Activated CD4-positive, alpha-beta memory T cell treated with anti-CD3 and anti-CD28 coated beads, Interleukin-2, amount 10 ng/mL, durations not matched to agents 7 days and 5 days (primary cell): ENCODE results near the gene ERG. TPM values are rescaled to one million over a fixed set of nuclear protein-coding genes. Genes with fewer than 3 reads are reported as not detected.

Experiments used
- CTCF ChIA-PET: fragments of 350-600 bp; sonication (Branson Sonifier 250); formaldehyde crosslinking; loops from one replicate; lab custom pipeline; 2021; ENCODE audit warnings: antibody characterized with exemption, inconsistent platforms; lab: Charles Lee
- POLR2A ChIA-PET: fragments of 350-600 bp; sonication (Branson Sonifier 250); formaldehyde crosslinking; loops from one replicate; lab custom pipeline; 2021; ENCODE audit warnings: antibody characterized with exemption; lab: Charles Lee
- DNase-seq: peaks from one replicate; pipeline ENCODE4 v3.0.0-alpha.2; 2020
- H3K27ac Mint-ChIP-seq: one replicate; pipeline ENCODE4 v1.8.0; 2021; ENCODE audit warnings: mild to moderate bottlenecking, mixed read lengths
- H3K27me3 Mint-ChIP-seq: one replicate; pipeline ENCODE4 v1.8.0; 2021; ENCODE audit warnings: mixed read lengths
- H3K36me3 Mint-ChIP-seq: one replicate; pipeline ENCODE4 v1.8.0; 2021; ENCODE audit warnings: low read depth, mixed read lengths
- H3K4me1 Mint-ChIP-seq: one replicate; pipeline ENCODE4 v1.8.0; 2021; ENCODE audit warnings: mixed read lengths
- H3K4me3 Mint-ChIP-seq: one replicate; pipeline ENCODE4 v1.8.0; 2021; ENCODE audit warnings: mild to moderate bottlenecking, mixed read lengths
- H3K9me3 Mint-ChIP-seq: one replicate; pipeline ENCODE4 v1.8.0; 2021; ENCODE audit warnings: mixed read lengths
- total RNA-seq, 2 experiments: library from RNA; stranded (reverse); gene quantifications; one replicate each; pipeline ENCODE4 v1.2.3, GENCODE V29; 2021

The ERG gene
- total RNA-seq, 2 experiments from 2014 or later: not detected

GRCh38 chr21:38494251-38494642 is 4.0 kb downstream of the ERG start:
- Mint-ChIP-seq H3K27ac (no peak overlapping the region), H3K9me3 (no peaks in the 10 kb centered on the region), H3K36me3 (no peaks in the 10 kb centered on the region), H3K4me3 (no peak overlapping the region), H3K4me1 (no peaks in the 10 kb centered on the region), H3K27me3 (peaks cover 50% of the 10 kb centered on the region)
- DNase-seq: no peak
- ChIA-PET POLR2A (no interaction called here), CTCF (no interaction called here)

GRCh38 chr21:38493549-38494250 is 4.6 kb downstream of the ERG start:
- DNase-seq: no peak
- H3K4me3 Mint-ChIP-seq: no peak overlapping the region
- no peak overlapping the region for H3K27ac Mint-ChIP-seq
- ChIA-PET POLR2A (no interaction called here), CTCF (no interaction called here)
- H3K36me3 Mint-ChIP-seq: no peaks in the 10 kb centered on the region
- H3K9me3 Mint-ChIP-seq: no peaks in the 10 kb centered on the region
- H3K27me3 Mint-ChIP-seq: peaks cover 49% of the 10 kb centered on the region
- H3K4me1 Mint-ChIP-seq: no peaks in the 10 kb centered on the region

- POLR2A ChIA-PET: no interaction called here
- Mint-ChIP-seq H3K4me3 (no peak overlapping the region), H3K27ac (no peak overlapping the region), H3K4me1 (no peaks in the 10 kb centered on the region), H3K36me3 (no peaks in the 10 kb centered on the region), H3K27me3 (peaks cover 35% of the 10 kb centered on the region), H3K9me3 (no peaks in the 10 kb centered on the region)
- CTCF ChIA-PET: no interaction called here
- DNase-seq: no peak
These were observed 6.3 kb downstream of the ERG start for GRCh38 chr21:38492007-38492406.

DNA sequence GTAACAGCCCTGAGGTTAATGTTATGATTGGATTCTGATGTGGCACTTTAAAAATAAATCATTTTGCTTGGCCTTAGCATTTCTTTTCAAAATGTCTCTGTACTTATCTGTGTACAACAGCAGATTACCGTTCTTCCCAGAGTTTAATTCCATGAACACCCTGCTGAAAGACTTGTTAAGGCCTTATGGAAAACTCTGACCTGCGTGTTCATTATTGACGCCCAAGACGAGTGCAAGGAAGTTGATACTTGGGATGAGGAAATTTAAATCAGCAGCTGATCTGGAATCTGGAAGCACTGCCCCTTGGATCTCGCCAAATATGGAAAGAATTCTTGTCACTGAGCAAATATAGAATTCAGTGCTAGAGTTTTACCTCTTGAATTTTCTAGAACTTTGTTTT is 6.7 kb downstream of the ERG start:
- no peak overlapping the region for H3K4me3 Mint-ChIP-seq
- H3K27me3 Mint-ChIP-seq: peaks cover 36% of the 10 kb centered on the region
- no peaks in the 10 kb centered on the region for H3K9me3 Mint-ChIP-seq
- no peak overlapping the region for H3K27ac Mint-ChIP-seq
- no peaks in the 10 kb centered on the region for H3K36me3 Mint-ChIP-seq
- H3K4me1 Mint-ChIP-seq: no peaks in the 10 kb centered on the region
- POLR2A ChIA-PET: no interaction called here
- CTCF ChIA-PET: no interaction called here
- DNase-seq: no peak

- peaks cover 33% of the 10 kb centered on the region for H3K27me3 Mint-ChIP-seq
- H3K9me3 Mint-ChIP-seq: no peaks in the 10 kb centered on the region
- POLR2A ChIA-PET: no interaction called here
- no peaks in the 10 kb centered on the region for H3K36me3 Mint-ChIP-seq
- H3K4me1 Mint-ChIP-seq: no peaks in the 10 kb centered on the region
- no peak overlapping the region for H3K27ac Mint-ChIP-seq
- no peak overlapping the region for H3K4me3 Mint-ChIP-seq
- DNase-seq: no peak
- CTCF ChIA-PET: interaction anchor here (0.6 kb wide), 1 partner anchor 313 kb away, joined by 3 read pairs; no protein-coding TSS in a partner anchor
These were observed 7.8 kb downstream of the ERG start for GRCh38 chr21:38490411-38491020.

DNA sequence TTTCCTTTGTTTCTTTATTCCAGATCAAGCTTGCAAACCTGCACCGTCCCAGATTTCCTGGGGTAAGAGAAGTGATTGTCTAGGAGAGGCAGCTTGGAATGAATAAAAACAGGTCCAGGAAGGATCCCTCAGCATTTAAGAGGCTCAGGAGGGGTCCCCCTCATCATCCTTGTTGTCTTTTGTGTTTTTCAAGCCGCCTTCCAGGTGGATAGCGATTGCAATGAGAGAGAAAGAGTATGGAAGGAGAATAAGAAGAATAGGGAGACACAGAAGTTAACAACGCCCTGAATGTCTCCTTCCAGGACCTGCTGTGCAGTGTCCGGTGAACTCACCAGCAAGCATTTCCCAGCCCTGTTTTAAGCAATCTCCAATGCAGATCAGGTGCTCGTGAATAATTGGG is 8.5 kb downstream of the ERG start:
- no peaks in the 10 kb centered on the region for H3K9me3 Mint-ChIP-seq
- no peak for DNase-seq
- H3K27me3 Mint-ChIP-seq: peaks cover 26% of the 10 kb centered on the region
- H3K36me3 Mint-ChIP-seq: no peaks in the 10 kb centered on the region
- H3K4me3 Mint-ChIP-seq: no peak overlapping the region
- H3K4me1 Mint-ChIP-seq: no peaks in the 10 kb centered on the region
- H3K27ac Mint-ChIP-seq: no peak overlapping the region
- POLR2A ChIA-PET: no interaction called here
- CTCF ChIA-PET: interaction anchor here (0.6 kb wide), 1 partner anchor 314 kb away, joined by 3 read pairs; no protein-coding TSS in a partner anchor

GRCh38 chr21:38489271-38489652 is 9.0 kb downstream of the ERG start:
- Mint-ChIP-seq H3K27me3 (peaks cover 24% of the 10 kb centered on the region), H3K27ac (no peak overlapping the region), H3K4me1 (no peaks in the 10 kb centered on the region), H3K9me3 (no peaks in the 10 kb centered on the region), H3K4me3 (no peak overlapping the region), H3K36me3 (no peaks in the 10 kb centered on the region)
- POLR2A ChIA-PET: no interaction called here
- no peak for DNase-seq
- CTCF ChIA-PET: no interaction called here

- no peaks in the 10 kb centered on the region for H3K9me3 Mint-ChIP-seq
- ChIA-PET POLR2A (no interaction called here), CTCF (no interaction called here)
- H3K36me3 Mint-ChIP-seq: no peaks in the 10 kb centered on the region
- no peak overlapping the region for H3K4me3 Mint-ChIP-seq
- H3K4me1 Mint-ChIP-seq: no peaks in the 10 kb centered on the region
- peaks cover 22% of the 10 kb centered on the region for H3K27me3 Mint-ChIP-seq
- no peak for DNase-seq
- no peak overlapping the region for H3K27ac Mint-ChIP-seq
These were observed 9.5 kb downstream of the ERG start for GRCh38 chr21:38488640-38489270.

DNA sequence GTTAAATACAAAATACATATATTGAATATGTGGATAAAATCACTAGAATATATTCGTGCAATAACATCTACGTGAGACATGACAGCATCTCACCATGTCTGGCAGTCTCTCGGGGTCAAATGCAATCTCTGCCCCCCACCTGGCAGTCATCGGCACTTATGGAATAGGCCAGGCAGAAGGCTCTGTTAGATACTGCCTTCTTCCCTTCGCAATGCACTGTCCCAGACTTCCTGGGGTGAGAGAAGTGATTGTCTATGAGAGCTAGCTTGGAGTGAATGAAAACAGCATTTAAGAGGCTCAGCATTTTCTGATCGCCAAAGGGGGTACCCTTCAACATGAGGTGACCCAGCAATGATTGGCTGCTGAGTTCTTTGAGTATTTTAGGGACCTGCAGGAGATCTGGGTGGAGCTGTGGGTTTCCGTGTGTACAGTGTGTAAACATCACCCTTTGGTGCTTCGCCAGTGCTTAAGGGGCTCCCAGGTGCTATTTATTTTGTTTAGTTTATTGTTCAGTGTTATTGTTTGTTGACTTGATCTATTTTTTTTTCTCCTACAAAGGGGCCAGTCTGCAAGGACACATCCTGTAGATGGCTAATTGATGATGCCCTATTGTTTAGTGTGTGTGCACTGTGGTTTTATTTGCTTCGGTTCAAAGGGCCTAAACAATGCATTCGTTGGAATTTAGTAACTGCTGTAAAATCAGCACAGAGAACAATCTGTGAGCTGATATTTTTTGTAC is 10.2 kb downstream of the ERG start:
- Mint-ChIP-seq H3K27me3 (peaks cover 20% of the 10 kb centered on the region), H3K9me3 (no peaks in the 10 kb centered on the region), H3K27ac (no peak overlapping the region), H3K4me3 (no peak overlapping the region), H3K36me3 (no peaks in the 10 kb centered on the region), H3K4me1 (no peaks in the 10 kb centered on the region)
- ChIA-PET CTCF (no interaction called here), POLR2A (no interaction called here)
- DNase-seq: no peak

- no peak for DNase-seq
- Mint-ChIP-seq H3K9me3 (no peaks in the 10 kb centered on the region), H3K36me3 (no peaks in the 10 kb centered on the region), H3K27ac (no peak overlapping the region), H3K27me3 (peaks cover 14% of the 10 kb centered on the region), H3K4me1 (no peaks in the 10 kb centered on the region), H3K4me3 (no peak overlapping the region)
- CTCF ChIA-PET: no interaction called here
- POLR2A ChIA-PET: no interaction called here
These were observed 11.6 kb downstream of the ERG start for GRCh38 chr21:38486706-38487105.

- no peaks in the 10 kb centered on the region for H3K9me3 Mint-ChIP-seq
- POLR2A ChIA-PET: no interaction called here
- DNase-seq: no peak
These were observed 12.1 kb downstream of the ERG start for GRCh38 chr21:38486221-38486620.

GRCh38 chr21:38479641-38480525 is 18.4 kb downstream of the ERG start:
- H3K9me3 Mint-ChIP-seq: no peaks in the 10 kb centered on the region
- no peak overlapping the region for H3K27ac Mint-ChIP-seq
- DNase-seq: no peak
- no peak overlapping the region for H3K4me3 Mint-ChIP-seq
- H3K4me1 Mint-ChIP-seq: peaks cover 10% of the 10 kb centered on the region
- ChIA-PET CTCF (no interaction called here), POLR2A (no interaction called here)
- peaks cover 43% of the 10 kb centered on the region for H3K27me3 Mint-ChIP-seq
- H3K36me3 Mint-ChIP-seq: no peaks in the 10 kb centered on the region

More at GRCh38 chr21:38486221-38486620, 12.1 kb downstream of the ERG start:
- CTCF ChIA-PET: no interaction called here
- Mint-ChIP-seq H3K27me3 (peaks cover 10% of the 10 kb centered on the region), H3K4me3 (no peak overlapping the region), H3K4me1 (no peaks in the 10 kb centered on the region), H3K36me3 (no peaks in the 10 kb centered on the region), H3K27ac (no peak overlapping the region)
